Measurements from ENCODE around the gene SEZ6L2.
"Not testable (repeated sequence)": the region's sequence is repeated elsewhere in the genome, so short reads cannot be mapped to it uniquely, and the experiment has no call there.

SEZ6L2 gene

GRCh38 chr16:29849505-29849904 lies 49.8 kb downstream of the SEZ6L2 start:
- DNase-seq = no peak

- peak; percentile 77 for DNase-seq
Measured at GRCh38 chr16:29848420-29849297, 50.7 kb downstream of the SEZ6L2 start.

- DNase-seq = no peak
Measured at GRCh38 chr16:29845656-29846055, 53.7 kb downstream of the SEZ6L2 start.

- DNase-seq = no peak
Measured at GRCh38 chr16:29844575-29845331, 54.6 kb downstream of the SEZ6L2 start.

- no peak for DNase-seq
Measured at GRCh38 chr16:29843931-29844330, 55.4 kb downstream of the SEZ6L2 start.

GRCh38 chr16:29842732-29843346 lies 56.5 kb downstream of the SEZ6L2 start:
- no peak for DNase-seq

GRCh38 chr16:29841631-29842030 lies 57.7 kb downstream of the SEZ6L2 start:
- DNase-seq = no peak

GRCh38 chr16:29840240-29840639 lies 59.1 kb downstream of the SEZ6L2 start:
- no peak for DNase-seq

- no peak for DNase-seq
Measured at GRCh38 chr16:29839822-29840221, 59.5 kb downstream of the SEZ6L2 start.

- DNase-seq = no peak
Measured at GRCh38 chr16:29837841-29838240, 61.5 kb downstream of the SEZ6L2 start.

GRCh38 chr16:29836623-29837022 lies 62.7 kb downstream of the SEZ6L2 start:
- DNase-seq = no peak

GRCh38 chr16:29835926-29836325 lies 63.4 kb downstream of the SEZ6L2 start:
- DNase-seq = no peak

- DNase-seq = no peak
Measured at GRCh38 chr16:29834079-29834478, 65.3 kb downstream of the SEZ6L2 start.

GRCh38 chr16:29833219-29833618 lies 66.1 kb downstream of the SEZ6L2 start:
- not testable (repeated sequence) for DNase-seq

GRCh38 chr16:29831490-29831889 lies 67.9 kb downstream of the SEZ6L2 start:
- no peak for DNase-seq

GRCh38 chr16:29830774-29831173 lies 68.6 kb downstream of the SEZ6L2 start:
- DNase-seq = no peak

GRCh38 chr16:29826342-29826695 lies 73.0 kb downstream of the SEZ6L2 start:
- DNase-seq = no peak

- no peak for DNase-seq
Measured at GRCh38 chr16:29825145-29826044, 74.0 kb downstream of the SEZ6L2 start.

GRCh38 chr16:29824589-29825144 lies 74.7 kb downstream of the SEZ6L2 start:
- no peak for DNase-seq

- no peak for DNase-seq
Measured at GRCh38 chr16:29821643-29822115, 77.7 kb downstream of the SEZ6L2 start.
